Fibroblast of pulmonary artery (primary cell): Measurements from ENCODE around the gene ADD2.

Experiments used
- DNase-seq: peaks from one replicate; pipeline ENCODE4 v3.0.0-alpha.2; 2010; ENCODE audit warnings: low read depth
- H3K4me3 ChIP-seq: replicated peaks from 2 replicates; pipeline ENCODE4 v1.5.1; 2011; ENCODE audit warnings: low read depth, mild to moderate bottlenecking, control low read depth, low read length, moderate library complexity
- CTCF ChIP-seq: IDR thresholded peaks from 2 replicates; pipeline ENCODE4 v1.5.1; 2011; ENCODE audit warnings: mild to moderate bottlenecking, control low read depth, low read length, inconsistent platforms; ENCODE audit errors: missing control alignments

The ADD2 gene

GRCh38 chr2:70771446-70771845 lies 3.4 kb upstream of the ADD2 start:
- no peak overlapping the region for H3K4me3 ChIP-seq
- DNase-seq: no peak
- TF ChIP-seq CTCF: no peak

GRCh38 chr2:70769450-70769849 lies 1.4 kb upstream of the ADD2 start:
- DNase-seq: no peak
- no peak for TF ChIP-seq CTCF
- H3K4me3 ChIP-seq: no peak overlapping the region

GRCh38 chr2:70768590-70769085 lies 638 bp upstream of the ADD2 start:
- H3K4me3 ChIP-seq: no peak overlapping the region
- DNase-seq: no peak
- no peak for TF ChIP-seq CTCF

GRCh38 chr2:70767079-70767698 lies 811 bp downstream of the ADD2 start:
- DNase-seq: no peak
- TF ChIP-seq CTCF: no peak
- no peak overlapping the region for H3K4me3 ChIP-seq

GRCh38 chr2:70766357-70767078 lies 1.5 kb downstream of the ADD2 start:
- no peak for DNase-seq
- H3K4me3 ChIP-seq: no peak overlapping the region
- TF ChIP-seq CTCF: no peak

GRCh38 chr2:70765507-70765906 lies 2.5 kb downstream of the ADD2 start:
- TF ChIP-seq CTCF: no peak
- no peak for DNase-seq
- H3K4me3 ChIP-seq: no peak overlapping the region

GRCh38 chr2:70759446-70759845 lies 8.6 kb downstream of the ADD2 start:
- TF ChIP-seq CTCF: no peak
- no peak for DNase-seq
- no peak overlapping the region for H3K4me3 ChIP-seq
